ENCODE data around the gene HIGD1A. TPM values are rescaled to one million over a fixed set of nuclear protein-coding genes. Genes with fewer than 3 reads are reported as not detected.

Gene HIGD1A
- total RNA-seq (2022; extraction: Qiagen RNA extraction): 69.9 to 95.7 TPM (median 75.4 TPM) in 5 replicates

GRCh38 chr3:42804106-42804830, at the start of gene HIGD1A:
TSS of gene HIGD1A (minus strand) at chr3:42804490. CDS start at chr3:42794253, 10,237 bp downstream.

GRCh38 chr3:42809202-42809601, 4.9 kb upstream of the HIGD1A start, which contains the start of gene ACKR2:
TSS of gene ACKR2 (plus strand) at chr3:42809445. CDS start at chr3:42864503, 55,058 bp downstream.

GRCh38 chr3:42772670-42773408, 31.5 kb downstream of the HIGD1A start, which contains the start of gene CCDC13:
TSS of gene CCDC13 (minus strand) at chr3:42773253. CDS start at chr3:42758345, 14,908 bp downstream.

Other genes starting within 250 kb of the HIGD1A start
- gene SEC22C, start 222.5 kb downstream of the HIGD1A start, total RNA-seq (2022; extraction: Qiagen RNA extraction): 27.8 to 35.2 TPM (median 34.5 TPM) in 5 replicates
- gene SS18L2, start 213.6 kb downstream of the HIGD1A start, total RNA-seq (2022; extraction: Qiagen RNA extraction): 16.3 to 18.5 TPM (median 17.7 TPM) in 5 replicates
- 8.6 to 13.1 TPM (median 10.3 TPM) in 5 replicates for gene NKTR, start 203.8 kb downstream of the HIGD1A start, total RNA-seq (2022; extraction: Qiagen RNA extraction)
- 5.0 to 7.1 TPM (median 6.4 TPM) in 5 replicates for gene ZBTB47, start 150.8 kb downstream of the HIGD1A start, total RNA-seq (2022; extraction: Qiagen RNA extraction)
- not detected in 5 replicates for gene KLHL40, start 119.0 kb downstream of the HIGD1A start, total RNA-seq (2022; extraction: Qiagen RNA extraction)
- not detected in 5 replicates for gene HHATL, start 101.7 kb downstream of the HIGD1A start, total RNA-seq (2022; extraction: Qiagen RNA extraction)
- gene CCDC13, start 31.2 kb downstream of the HIGD1A start, total RNA-seq (2022; extraction: Qiagen RNA extraction): 0.30 to 0.74 TPM (median 0.41 TPM) in 5 replicates
- 0.09 to 0.22 TPM in 2 of 5 replicates, not detected in the others for gene ACKR2, start 5.0 kb upstream of the HIGD1A start, total RNA-seq (2022; extraction: Qiagen RNA extraction)
- gene CYP8B1, start 71.4 kb upstream of the HIGD1A start, total RNA-seq (2022; extraction: Qiagen RNA extraction): not detected in 5 replicates
- not detected in 5 replicates for gene ZNF662, start 101.7 kb upstream of the HIGD1A start, total RNA-seq (2022; extraction: Qiagen RNA extraction)
- gene GASK1A, start 174.8 kb upstream of the HIGD1A start, total RNA-seq (2022; extraction: Qiagen RNA extraction): 0.06 to 0.08 TPM in 2 of 5 replicates, not detected in the others